Fibroblast of villous mesenchyme (primary cell): Measurements from ENCODE around the gene RNASE2. TPM values are rescaled to one million over a fixed set of nuclear protein-coding genes. Genes with fewer than 3 reads are reported as not detected.
"Not testable (repeated sequence)": the region's sequence is repeated elsewhere in the genome, so short reads cannot be mapped to it uniquely, and the experiment has no call there.

Experiments used
- DNase-seq: peaks from one replicate; pipeline ENCODE4 v3.0.0-alpha.2; 2010; ENCODE audit warnings: low read depth
- H3K4me3 ChIP-seq: 2 replicates; pipeline ENCODE4 v1.5.1; 2011; ENCODE audit warnings: low read depth, mild to moderate bottlenecking, low read length
- total RNA-seq: library from RNA; depleted of rRNA; stranded (reverse); fragments of >200 nt; gene quantifications from 2 replicates; pipeline ENCODE4 v1.2.3, GENCODE V29; 2012
- TF ChIP-seq, protein P1 (sequence below): IDR thresholded peaks from 2 replicates; pipeline ENCODE4 v1.5.1; 2012; ENCODE audit warnings: low read depth, mild to moderate bottlenecking, low read length; ENCODE audit not compliant: insufficient read depth

The RNASE2 gene
- total RNA-seq: not detected in 2 replicates

DNA sequence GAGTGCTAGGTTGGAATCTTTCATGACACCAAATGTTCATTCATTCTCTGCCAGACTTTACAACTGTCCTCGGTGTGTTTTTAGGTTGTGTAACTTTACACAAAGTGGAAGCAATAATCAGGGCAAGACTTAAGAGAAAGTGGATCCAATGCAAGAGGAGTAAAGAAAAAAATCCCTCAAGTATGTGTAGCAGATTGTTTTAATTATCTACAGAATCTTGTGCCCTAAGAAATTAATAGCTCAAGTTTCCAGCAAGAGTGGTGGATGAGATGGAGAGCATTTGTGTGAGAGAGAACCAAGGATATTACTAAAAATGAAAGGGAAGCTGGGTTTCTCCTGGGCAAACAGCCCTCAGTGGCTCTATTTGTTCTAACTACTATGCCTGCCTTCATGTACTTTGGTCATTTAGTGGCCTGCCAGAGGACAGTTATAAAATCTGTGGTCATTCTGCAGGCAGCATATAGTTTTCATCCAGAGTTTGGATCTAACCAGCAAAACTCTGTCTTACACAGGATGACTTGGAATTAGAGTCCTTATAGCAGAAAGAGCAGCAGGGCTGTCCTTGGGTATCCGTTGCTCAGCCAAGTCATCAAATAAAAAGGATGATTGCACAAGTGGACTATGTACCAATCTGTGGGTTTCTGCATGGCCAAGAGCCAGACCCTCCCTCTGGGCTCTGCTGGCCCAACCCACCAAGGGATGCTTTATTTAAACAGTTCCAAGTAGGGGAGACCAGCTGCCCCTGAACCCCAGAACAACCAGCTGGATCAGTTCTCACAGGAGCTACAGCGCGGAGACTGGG is at the start of gene RNASE2:
TSS of gene RNASE2 (plus strand) at position 752 of the 802 bp plus-strand sequence. CDS start 285 bp downstream, outside the sequence.
- H3K4me3 ChIP-seq, DNase-seq: not testable (repeated sequence)

DNA sequence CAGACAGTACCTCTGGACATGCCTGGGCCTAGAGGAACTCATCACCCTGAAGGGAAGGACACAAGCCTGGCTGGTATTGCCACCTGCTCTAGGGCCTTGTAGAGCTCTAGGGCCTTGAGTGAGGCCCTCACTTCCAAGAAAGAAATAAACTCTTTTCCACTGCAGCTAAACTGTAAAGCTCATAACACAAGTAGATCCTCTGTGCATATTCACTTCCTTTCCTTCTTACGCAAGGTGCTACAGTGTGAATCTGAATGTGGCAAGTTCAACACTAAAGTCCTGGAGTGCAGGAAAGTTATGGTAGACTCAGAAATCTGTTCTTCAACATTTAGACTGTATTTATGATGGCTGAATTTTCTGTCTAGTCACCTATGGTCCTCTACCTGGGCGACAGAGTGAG is 49.6 kb upstream of the RNASE2 start:
- DNase-seq: no peak
- H3K4me3 ChIP-seq: no peak overlapping the region
- TF ChIP-seq, protein P1, sequence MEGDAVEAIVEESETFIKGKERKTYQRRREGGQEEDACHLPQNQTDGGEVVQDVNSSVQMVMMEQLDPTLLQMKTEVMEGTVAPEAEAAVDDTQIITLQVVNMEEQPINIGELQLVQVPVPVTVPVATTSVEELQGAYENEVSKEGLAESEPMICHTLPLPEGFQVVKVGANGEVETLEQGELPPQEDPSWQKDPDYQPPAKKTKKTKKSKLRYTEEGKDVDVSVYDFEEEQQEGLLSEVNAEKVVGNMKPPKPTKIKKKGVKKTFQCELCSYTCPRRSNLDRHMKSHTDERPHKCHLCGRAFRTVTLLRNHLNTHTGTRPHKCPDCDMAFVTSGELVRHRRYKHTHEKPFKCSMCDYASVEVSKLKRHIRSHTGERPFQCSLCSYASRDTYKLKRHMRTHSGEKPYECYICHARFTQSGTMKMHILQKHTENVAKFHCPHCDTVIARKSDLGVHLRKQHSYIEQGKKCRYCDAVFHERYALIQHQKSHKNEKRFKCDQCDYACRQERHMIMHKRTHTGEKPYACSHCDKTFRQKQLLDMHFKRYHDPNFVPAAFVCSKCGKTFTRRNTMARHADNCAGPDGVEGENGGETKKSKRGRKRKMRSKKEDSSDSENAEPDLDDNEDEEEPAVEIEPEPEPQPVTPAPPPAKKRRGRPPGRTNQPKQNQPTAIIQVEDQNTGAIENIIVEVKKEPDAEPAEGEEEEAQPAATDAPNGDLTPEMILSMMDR: no peak

DNA sequence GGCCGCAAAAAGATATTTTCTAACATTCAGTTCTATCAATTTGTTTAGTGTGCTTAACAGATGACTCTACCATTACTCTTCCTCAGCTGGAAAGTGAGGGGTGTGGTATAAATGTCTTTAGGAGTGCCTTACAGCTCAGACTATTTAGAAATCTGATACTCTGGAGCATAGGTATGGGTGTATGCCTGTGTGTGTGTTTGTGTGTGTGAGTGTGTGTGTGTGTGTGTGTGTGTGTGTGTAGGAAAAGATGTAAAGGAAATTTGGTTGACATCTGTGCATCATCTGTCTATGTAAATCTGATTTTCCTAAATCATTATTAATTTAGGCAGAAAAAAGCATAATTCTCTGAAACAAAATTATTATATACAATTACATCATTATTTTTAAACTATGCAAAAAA is 48.1 kb upstream of the RNASE2 start:
- no peak overlapping the region for H3K4me3 ChIP-seq
- TF ChIP-seq, protein P1: no peak
- no peak for DNase-seq

DNA sequence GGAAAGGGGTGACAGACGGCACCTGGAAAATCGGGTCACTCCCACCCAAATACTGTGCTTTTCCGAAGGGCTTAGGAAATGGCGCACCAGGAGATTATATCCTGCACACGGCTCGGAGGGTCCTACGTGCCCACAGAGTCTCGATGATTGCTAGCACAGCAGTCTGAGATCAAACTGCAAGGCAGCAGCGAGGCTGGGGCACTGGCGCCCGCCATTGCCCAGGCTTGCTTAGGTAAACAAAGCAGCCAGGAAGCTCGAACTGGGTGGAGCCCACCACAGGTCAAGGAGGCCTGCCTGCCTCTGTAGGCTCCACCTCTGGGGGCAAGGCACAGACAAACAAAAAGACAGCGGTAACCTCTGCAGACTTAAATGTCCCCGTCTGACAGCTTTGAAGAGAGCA is 44.5 kb upstream of the RNASE2 start:
- not testable (repeated sequence) for DNase-seq, H3K4me3 ChIP-seq

DNA sequence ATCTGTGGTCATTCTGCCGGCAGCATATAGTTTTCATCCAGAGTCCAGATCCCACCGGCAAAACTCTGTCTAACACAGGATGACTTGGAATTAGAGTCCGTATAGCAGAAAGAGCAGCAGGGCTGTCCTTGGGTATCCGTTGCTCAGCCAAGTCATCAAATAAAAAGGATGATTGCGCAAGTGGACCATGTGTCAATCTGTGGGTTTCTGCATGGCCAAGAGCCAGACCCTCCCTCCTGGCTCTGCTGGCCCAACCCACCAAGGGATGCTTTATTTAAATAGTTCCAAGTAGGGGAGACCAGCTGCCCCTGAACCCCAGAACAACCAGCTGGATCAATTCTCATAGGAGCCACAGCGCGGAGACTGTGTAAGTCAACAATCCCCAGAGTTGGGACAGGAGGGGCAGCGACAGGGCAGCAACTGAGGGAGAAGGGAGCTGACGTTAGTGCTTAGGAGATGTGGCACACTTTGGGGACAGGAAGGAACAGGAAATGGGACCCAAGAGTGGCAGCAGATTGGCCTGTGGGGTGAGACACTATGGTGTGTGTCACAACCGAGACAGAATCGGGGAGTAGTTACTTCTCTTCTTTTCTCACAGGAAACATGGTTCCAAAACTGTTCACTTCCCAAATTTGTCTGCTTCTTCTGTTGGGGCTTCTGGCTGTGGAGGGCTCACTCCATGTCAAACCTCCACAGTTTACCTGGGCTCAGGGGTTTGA is 36.1 kb upstream of the RNASE2 start:
- not testable (repeated sequence) for DNase-seq

DNA sequence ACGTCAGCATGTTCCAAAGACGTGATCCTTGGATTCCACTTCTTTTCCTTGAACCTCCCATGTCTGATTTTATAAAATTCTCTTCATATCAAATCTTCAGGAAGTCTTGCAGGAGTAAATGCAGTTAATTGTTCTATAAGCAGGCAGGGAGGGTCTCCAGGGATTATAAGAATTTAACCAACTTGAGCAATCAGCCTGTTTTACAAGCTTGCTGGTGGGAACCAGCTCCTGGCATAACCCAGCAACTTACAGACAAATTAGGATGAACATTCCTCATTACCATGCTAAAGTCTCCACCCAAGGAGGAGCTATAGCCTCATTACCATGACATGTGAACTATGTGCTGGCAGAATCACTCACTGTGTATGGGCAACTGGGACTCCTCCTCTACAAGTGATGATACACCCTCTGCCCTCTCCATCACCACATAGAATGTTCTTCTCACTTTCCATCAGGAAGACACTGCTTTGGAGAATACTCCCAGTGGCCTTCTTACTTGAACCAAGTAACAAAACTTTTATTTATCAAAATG is 31.5 kb upstream of the RNASE2 start:
- not testable (repeated sequence) for H3K4me3 ChIP-seq, DNase-seq

More for the DNA sequence above, 36.1 kb upstream of the RNASE2 start:
- not testable (repeated sequence) for H3K4me3 ChIP-seq

DNA sequence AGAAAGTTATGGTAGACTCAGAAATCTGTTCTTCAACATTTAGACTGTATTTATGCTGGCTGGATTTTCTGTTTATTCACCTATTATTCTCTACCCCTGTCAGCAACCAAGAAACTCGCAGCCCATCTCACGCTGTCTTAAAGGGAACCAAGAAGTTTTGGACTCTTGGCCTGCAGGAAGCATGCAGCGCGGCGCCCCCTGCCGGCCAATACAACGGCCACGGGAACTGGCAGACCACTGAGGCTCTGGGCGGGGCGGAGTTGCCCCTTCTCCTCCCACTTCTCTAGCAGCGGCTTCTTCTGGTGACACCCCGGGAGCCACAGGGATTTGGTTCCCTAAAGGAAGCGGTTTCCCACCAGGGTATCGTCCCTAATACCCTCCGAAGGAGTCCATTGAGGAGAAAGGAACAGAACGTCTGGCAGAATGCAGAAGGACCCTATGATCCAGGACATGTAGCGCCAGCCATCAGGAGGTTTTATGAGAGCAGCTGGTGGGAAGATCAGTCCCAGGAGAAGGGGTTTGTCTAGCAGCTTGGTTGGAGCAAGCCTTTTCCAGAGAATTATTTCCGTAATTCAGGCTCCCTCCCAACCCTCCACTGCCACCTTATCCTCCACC is 21.0 kb upstream of the RNASE2 start:
- H3K4me3 ChIP-seq: no peak overlapping the region
- peak; percentile 15 for DNase-seq
- TF ChIP-seq, protein P1: peak; percentile 60

DNA sequence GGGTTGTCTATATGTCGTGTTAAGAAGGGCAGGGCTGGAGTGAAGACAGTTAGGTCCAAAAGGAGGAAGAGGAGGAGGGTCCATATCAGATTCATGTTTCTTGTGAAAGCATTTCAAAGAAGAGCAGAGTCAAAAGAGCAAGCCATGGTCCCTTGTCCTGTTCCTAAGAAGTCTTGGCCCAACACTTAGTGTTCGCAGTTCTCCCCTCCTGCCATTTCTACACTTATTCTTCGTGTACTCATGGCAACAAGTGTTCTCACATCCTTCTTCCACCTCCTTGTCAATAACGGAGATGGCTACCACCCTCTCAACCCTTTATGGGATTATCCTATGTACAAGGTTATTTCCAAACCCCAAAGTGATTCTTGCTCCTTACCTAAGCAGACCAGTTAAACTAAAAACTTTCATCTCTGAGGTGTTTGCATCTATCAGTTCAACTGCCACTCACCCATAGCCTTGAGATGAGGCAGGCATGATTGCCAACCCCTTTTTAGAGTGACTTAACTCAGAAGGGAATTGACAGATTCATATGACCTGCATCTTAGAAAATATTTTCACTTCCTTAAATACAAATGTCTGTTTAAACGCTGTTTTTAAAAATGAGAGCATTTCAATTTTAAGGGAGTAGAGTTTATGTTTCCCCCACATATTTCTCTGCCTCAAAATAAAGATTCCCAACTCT is 19.8 kb upstream of the RNASE2 start:
- DNase-seq: no peak
- H3K4me3 ChIP-seq: no peak overlapping the region
- TF ChIP-seq, protein P1: no peak

DNA sequence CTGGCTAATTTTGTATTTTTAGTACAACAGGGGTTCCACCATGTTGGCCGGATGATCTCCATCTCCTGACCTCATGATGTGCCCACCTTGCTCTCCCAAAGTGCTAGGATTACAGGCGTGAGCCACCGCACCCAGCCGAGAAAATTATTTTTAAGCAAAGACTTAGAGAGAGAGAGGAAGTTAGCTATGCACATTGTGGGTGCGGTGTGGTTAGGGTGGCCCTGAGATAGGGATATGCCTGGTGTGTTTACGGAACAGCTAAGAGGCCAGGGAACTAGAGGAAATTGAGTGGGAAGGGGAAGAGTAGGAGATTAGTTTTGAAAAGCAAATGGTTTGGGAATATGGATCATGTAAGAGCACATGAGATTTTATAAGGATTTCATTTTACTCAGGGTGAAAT is 10.1 kb upstream of the RNASE2 start:
- not testable (repeated sequence) for DNase-seq, H3K4me3 ChIP-seq

DNA sequence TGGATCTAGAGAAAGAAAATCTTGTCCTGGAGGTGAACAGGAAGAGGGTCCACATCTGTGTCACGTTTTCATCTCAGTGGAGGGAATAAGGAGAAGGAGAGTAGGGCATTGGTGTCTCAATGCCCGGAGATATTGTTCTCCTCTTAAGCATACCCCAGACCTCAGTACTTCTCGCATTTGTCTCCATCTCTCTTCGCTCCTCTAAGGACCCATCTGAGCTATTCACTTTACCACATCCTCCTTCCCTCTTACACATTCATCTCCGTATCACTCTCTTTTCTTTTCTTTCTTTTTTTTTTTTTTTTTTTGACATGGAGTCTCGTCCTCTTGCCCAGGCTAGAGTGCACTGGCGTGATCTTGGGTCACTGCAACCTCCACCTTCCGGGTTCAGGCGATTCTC is 8.6 kb upstream of the RNASE2 start:
- DNase-seq, H3K4me3 ChIP-seq: not testable (repeated sequence)

DNA sequence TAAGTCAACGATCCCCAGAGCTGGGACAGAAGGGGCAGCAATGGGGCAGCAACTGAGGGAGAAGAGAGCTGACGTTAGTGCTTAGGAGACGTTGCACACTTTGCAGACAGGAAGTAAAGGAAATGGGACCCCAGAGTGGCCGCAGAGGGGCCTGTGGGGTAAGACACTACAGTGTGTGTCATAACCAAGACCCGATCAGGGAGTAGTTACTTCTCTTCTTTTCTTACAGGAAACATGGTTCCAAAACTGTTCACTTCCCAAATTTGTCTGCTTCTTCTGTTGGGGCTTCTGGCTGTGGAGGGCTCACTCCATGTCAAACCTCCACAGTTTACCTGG is 219 bp downstream of the RNASE2 start:
- DNase-seq, H3K4me3 ChIP-seq: not testable (repeated sequence)
